HEK293 (cell line): Measurements from ENCODE around the gene PRKCA.

Experiments used
- HOXA7 ChIP-seq: sonication (generic); formaldehyde crosslinking; IDR thresholded peaks from 2 replicates; pipeline ENCODE4 v1.8.1; 2022; ENCODE audit warnings: missing genetic modification reagents, borderline replicate concordance
- IKZF3 ChIP-seq: fragments of 450-650 bp; IDR thresholded peaks from 2 replicates; pipeline ENCODE4 v1.5.0; 2018; ENCODE audit warnings: missing biosample characterization, mild to moderate bottlenecking, missing genetic modification characterization, moderate library complexity
- KLF10 ChIP-seq: fragments of 450-650 bp; IDR thresholded peaks from 2 replicates; pipeline ENCODE4 v1.5.1; 2018; ENCODE audit warnings: missing biosample characterization, mild to moderate bottlenecking, missing genetic modification characterization
- KLF8 ChIP-seq: fragments of 450-650 bp; formaldehyde crosslinking; IDR thresholded peaks from 2 replicates; pipeline ENCODE4 v1.5.1; 2016; ENCODE audit warnings: missing biosample characterization, missing genetic modification characterization
- OVOL3 ChIP-seq: fragments of 450-650 bp; formaldehyde crosslinking; IDR thresholded peaks from 2 replicates; pipeline ENCODE4 v1.5.1; 2016; ENCODE audit warnings: missing biosample characterization, missing genetic modification characterization
- REPIN1 ChIP-seq: fragments of 450-650 bp; formaldehyde crosslinking; IDR thresholded peaks from 2 replicates; pipeline ENCODE4 v1.5.1; 2017; ENCODE audit warnings: missing biosample characterization, missing genetic modification characterization, low read depth
- SP3 ChIP-seq: fragments of 450-650 bp; formaldehyde crosslinking; IDR thresholded peaks from 2 replicates; pipeline ENCODE4 v1.5.1; 2016; ENCODE audit warnings: missing biosample characterization, missing genetic modification characterization
- ZBTB17 ChIP-seq: fragments of 450-650 bp; formaldehyde crosslinking; IDR thresholded peaks from 2 replicates; pipeline ENCODE4 v1.5.1; 2016; ENCODE audit warnings: missing biosample characterization, missing genetic modification characterization
- ZBTB20 ChIP-seq: fragments of 450-650 bp; formaldehyde crosslinking; IDR thresholded peaks from 2 replicates; pipeline ENCODE4 v1.5.1; 2016; ENCODE audit warnings: missing biosample characterization, missing genetic modification characterization
- ZBTB8A ChIP-seq: fragments of 450-650 bp; formaldehyde crosslinking; IDR thresholded peaks from 2 replicates; pipeline ENCODE4 v1.5.1; 2016; ENCODE audit warnings: missing biosample characterization, missing genetic modification characterization
- ZEB2 ChIP-seq: fragments of 450-650 bp; formaldehyde crosslinking; IDR thresholded peaks from 2 replicates; pipeline ENCODE4 v1.5.1; 2016; ENCODE audit warnings: missing biosample characterization, missing genetic modification characterization
- ZFHX2 ChIP-seq: fragments of 450-650 bp; formaldehyde crosslinking; conservative IDR thresholded peaks from 2 replicates; pipeline ENCODE4 v1.5.1; 2016; ENCODE audit warnings: missing biosample characterization, missing genetic modification characterization
- ZFP69B ChIP-seq: fragments of 450-650 bp; formaldehyde crosslinking; IDR thresholded peaks from 2 replicates; pipeline ENCODE4 v1.5.1; 2016; ENCODE audit warnings: missing biosample characterization, missing genetic modification characterization
- ZNF132 ChIP-seq: fragments of 450-650 bp; formaldehyde crosslinking; IDR thresholded peaks from 2 replicates; pipeline ENCODE4 v1.5.1; 2017; ENCODE audit warnings: missing biosample characterization, missing genetic modification characterization, borderline replicate concordance
- ZNF138 ChIP-seq: fragments of 450-650 bp; formaldehyde crosslinking; IDR thresholded peaks from 2 replicates; pipeline ENCODE4 v1.5.1; 2016; ENCODE audit warnings: missing biosample characterization, missing genetic modification characterization, borderline replicate concordance
- ZNF18 ChIP-seq: fragments of 450-650 bp; formaldehyde crosslinking; IDR thresholded peaks from 2 replicates; pipeline ENCODE4 v1.5.1; 2016; ENCODE audit warnings: missing biosample characterization, missing genetic modification characterization
- ZNF214 ChIP-seq: fragments of 450-650 bp; formaldehyde crosslinking; IDR thresholded peaks from 2 replicates; pipeline ENCODE4 v1.5.1; 2017; ENCODE audit warnings: missing biosample characterization, mild to moderate bottlenecking, missing genetic modification characterization, borderline replicate concordance
- ZNF23 ChIP-seq: fragments of 450-650 bp; formaldehyde crosslinking; IDR thresholded peaks from 2 replicates; pipeline ENCODE4 v1.5.1; 2016; ENCODE audit warnings: missing biosample characterization, missing genetic modification characterization, borderline replicate concordance
- ZNF292 ChIP-seq: fragments of 450-650 bp; formaldehyde crosslinking; IDR thresholded peaks from 2 replicates; pipeline ENCODE4 v1.5.1; 2016; ENCODE audit warnings: low read depth, missing biosample characterization, missing genetic modification characterization, borderline replicate concordance
- ZNF311 ChIP-seq: fragments of 450-650 bp; formaldehyde crosslinking; IDR thresholded peaks from 2 replicates; pipeline ENCODE4 v1.5.1; 2017; ENCODE audit warnings: missing biosample characterization, missing genetic modification characterization, borderline replicate concordance
- ZNF350 ChIP-seq: fragments of 450-650 bp; formaldehyde crosslinking; IDR thresholded peaks from 2 replicates; pipeline ENCODE4 v1.5.0; 2017; ENCODE audit warnings: missing biosample characterization, mild to moderate bottlenecking, missing genetic modification characterization
- ZNF558 ChIP-seq: fragments of 450-650 bp; formaldehyde crosslinking; IDR thresholded peaks from 2 replicates; pipeline ENCODE4 v1.5.1; 2016; ENCODE audit warnings: missing biosample characterization, missing genetic modification characterization
- ZNF621 ChIP-seq: fragments of 450-650 bp; formaldehyde crosslinking; IDR thresholded peaks from 2 replicates; pipeline ENCODE4 v1.5.1; 2017; ENCODE audit warnings: missing biosample characterization, missing genetic modification characterization
- ZNF626 ChIP-seq: fragments of 450-650 bp; sonication (Bioruptor Pico); formaldehyde crosslinking; IDR thresholded peaks from 2 replicates; pipeline ENCODE4 v1.5.1; 2018; ENCODE audit warnings: missing biosample characterization, missing genetic modification characterization, inconsistent platforms
- ZNF664 ChIP-seq: fragments of 450-650 bp; formaldehyde crosslinking; IDR thresholded peaks from 2 replicates; pipeline ENCODE4 v1.5.1; 2016; ENCODE audit warnings: missing biosample characterization, missing genetic modification characterization
- ZNF704 ChIP-seq: fragments of 450-650 bp; formaldehyde crosslinking; IDR thresholded peaks from 2 replicates; pipeline ENCODE4 v1.5.1; 2016; ENCODE audit warnings: missing biosample characterization, missing genetic modification characterization
- ZNF747 ChIP-seq: fragments of 450-650 bp; formaldehyde crosslinking; IDR thresholded peaks from 2 replicates; pipeline ENCODE4 v1.5.1; 2016; ENCODE audit warnings: missing biosample characterization, missing genetic modification characterization
- ZNF830 ChIP-seq: fragments of 450-650 bp; IDR thresholded peaks from 2 replicates; pipeline ENCODE4 v1.5.0; 2018; ENCODE audit warnings: missing biosample characterization, missing genetic modification characterization, low read depth, mild to moderate bottlenecking, moderate library complexity
- TF ChIP-seq, protein P1 (sequence below): fragments of 450-650 bp; formaldehyde crosslinking; IDR thresholded peaks from 2 replicates; pipeline ENCODE4 v1.5.1; 2016; ENCODE audit warnings: missing biosample characterization, missing genetic modification characterization, borderline replicate concordance
- TF ChIP-seq, protein P2 (sequence below): fragments of 450-650 bp; formaldehyde crosslinking; IDR thresholded peaks from 2 replicates; pipeline ENCODE4 v1.5.1; 2016; ENCODE audit warnings: missing biosample characterization, missing genetic modification characterization
- TF ChIP-seq, protein P3 (sequence below): fragments of 450-650 bp; formaldehyde crosslinking; IDR thresholded peaks from 2 replicates; pipeline ENCODE4 v1.5.1; 2017; ENCODE audit warnings: missing biosample characterization, mild to moderate bottlenecking, missing genetic modification characterization, moderate library complexity

PRKCA gene

DNA sequence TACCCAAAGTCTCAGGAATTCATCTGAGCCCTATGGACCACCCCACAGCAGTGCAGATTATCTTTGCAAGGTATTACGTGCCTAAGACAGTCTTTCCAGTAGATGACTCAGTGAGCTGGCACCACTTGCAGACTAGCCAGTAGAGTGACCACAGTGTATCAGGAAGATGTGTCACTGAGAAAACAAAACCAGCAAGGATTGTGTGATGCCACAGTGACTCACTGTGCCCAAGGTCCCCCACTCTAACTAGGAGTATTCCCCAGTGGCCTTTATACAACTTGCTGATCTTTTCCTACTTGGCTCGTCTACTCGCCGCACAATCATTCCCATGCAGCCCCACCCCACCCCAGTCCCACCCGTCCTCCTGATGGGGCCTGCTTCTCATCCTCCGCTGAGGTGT, 26.8 kb upstream of the PRKCA start (continued):
- TF ChIP-seq ZEB2 (tag by site-specific recombination) (0 out of 2 replicates have a peak, but pooled peaks have one; percentile 51), ZNF747 (no peak), ZBTB17 (tag by site-specific recombination) (no peak), ZNF23 (no peak), ZFP69B (tag by site-specific recombination) (no peak), KLF10 (tag by site-specific recombination) (no peak), ZNF138 (tag by site-specific recombination) (no peak), REPIN1 (tag by site-specific recombination) (no peak), ZNF664 (tag by site-specific recombination) (no peak), HOXA7 (no peak), ZNF311 (tag by site-specific recombination) (no peak), KLF8 (peak; percentile 54; the same call in 1 of the 2 replicates), SP3 (no peak), ZNF350 (tag by site-specific recombination) (no peak), ZNF132 (tag by site-specific recombination) (no peak), IKZF3 (tag by site-specific recombination) (no peak), ZNF621 (tag by site-specific recombination) (no peak), OVOL3 (no peak), ZBTB8A (no peak), ZFHX2 (tag by site-specific recombination) (no peak), ZNF558 (tag by site-specific recombination) (no peak), ZNF214 (no peak), ZNF292 (tag by site-specific recombination) (no peak), ZNF626 (tag by site-specific recombination) (no peak), ZBTB20 (no peak), ZNF18 (tag by site-specific recombination) (no peak), ZNF704 (no peak), ZNF830 (tag by site-specific recombination) (no peak)
- TF ChIP-seq, protein P1, sequence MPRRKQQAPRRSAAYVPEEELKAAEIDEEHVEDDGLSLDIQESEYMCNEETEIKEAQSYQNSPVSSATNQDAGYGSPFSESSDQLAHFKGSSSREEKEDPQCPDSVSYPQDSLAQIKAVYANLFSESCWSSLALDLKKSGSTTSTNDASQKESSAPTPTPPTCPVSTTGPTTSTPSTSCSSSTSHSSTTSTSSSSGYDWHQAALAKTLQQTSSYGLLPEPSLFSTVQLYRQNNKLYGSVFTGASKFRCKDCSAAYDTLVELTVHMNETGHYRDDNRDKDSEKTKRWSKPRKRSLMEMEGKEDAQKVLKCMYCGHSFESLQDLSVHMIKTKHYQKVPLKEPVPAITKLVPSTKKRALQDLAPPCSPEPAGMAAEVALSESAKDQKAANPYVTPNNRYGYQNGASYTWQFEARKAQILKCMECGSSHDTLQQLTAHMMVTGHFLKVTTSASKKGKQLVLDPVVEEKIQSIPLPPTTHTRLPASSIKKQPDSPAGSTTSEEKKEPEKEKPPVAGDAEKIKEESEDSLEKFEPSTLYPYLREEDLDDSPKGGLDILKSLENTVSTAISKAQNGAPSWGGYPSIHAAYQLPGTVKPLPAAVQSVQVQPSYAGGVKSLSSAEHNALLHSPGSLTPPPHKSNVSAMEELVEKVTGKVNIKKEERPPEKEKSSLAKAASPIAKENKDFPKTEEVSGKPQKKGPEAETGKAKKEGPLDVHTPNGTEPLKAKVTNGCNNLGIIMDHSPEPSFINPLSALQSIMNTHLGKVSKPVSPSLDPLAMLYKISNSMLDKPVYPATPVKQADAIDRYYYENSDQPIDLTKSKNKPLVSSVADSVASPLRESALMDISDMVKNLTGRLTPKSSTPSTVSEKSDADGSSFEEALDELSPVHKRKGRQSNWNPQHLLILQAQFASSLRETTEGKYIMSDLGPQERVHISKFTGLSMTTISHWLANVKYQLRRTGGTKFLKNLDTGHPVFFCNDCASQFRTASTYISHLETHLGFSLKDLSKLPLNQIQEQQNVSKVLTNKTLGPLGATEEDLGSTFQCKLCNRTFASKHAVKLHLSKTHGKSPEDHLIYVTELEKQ (tag by site-specific recombination) = no peak
- TF ChIP-seq, protein P2, sequence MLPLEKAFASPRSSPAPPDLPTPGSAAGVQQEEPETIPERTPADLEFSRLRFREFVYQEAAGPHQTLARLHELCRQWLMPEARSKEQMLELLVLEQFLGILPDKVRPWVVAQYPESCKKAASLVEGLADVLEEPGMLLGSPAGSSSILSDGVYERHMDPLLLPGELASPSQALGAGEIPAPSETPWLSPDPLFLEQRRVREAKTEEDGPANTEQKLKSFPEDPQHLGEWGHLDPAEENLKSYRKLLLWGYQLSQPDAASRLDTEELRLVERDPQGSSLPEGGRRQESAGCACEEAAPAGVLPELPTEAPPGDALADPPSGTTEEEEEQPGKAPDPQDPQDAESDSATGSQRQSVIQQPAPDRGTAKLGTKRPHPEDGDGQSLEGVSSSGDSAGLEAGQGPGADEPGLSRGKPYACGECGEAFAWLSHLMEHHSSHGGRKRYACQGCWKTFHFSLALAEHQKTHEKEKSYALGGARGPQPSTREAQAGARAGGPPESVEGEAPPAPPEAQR (tag by site-specific recombination) = no peak
- TF ChIP-seq, protein P3, sequence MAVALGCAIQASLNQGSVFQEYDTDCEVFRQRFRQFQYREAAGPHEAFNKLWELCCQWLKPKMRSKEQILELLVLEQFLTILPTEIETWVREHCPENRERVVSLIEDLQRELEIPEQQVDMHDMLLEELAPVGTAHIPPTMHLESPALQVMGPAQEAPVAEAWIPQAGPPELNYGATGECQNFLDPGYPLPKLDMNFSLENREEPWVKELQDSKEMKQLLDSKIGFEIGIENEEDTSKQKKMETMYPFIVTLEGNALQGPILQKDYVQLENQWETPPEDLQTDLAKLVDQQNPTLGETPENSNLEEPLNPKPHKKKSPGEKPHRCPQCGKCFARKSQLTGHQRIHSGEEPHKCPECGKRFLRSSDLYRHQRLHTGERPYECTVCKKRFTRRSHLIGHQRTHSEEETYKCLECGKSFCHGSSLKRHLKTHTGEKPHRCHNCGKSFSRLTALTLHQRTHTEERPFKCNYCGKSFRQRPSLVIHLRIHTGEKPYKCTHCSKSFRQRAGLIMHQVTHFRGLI (tag by site-specific recombination) = no peak
